VCaP (cell line): ENCODE results near the gene HDAC7.

Experiments
- H3K27ac ChIP-seq: fragments of 450-650 bp; 2 replicates; pipeline ENCODE4 v1.5.1; 2017
- CTCF ChIP-seq: fragments of 450-650 bp; conservative IDR thresholded peaks from 2 replicates; pipeline ENCODE4 v1.5.1; 2017; ENCODE audit warnings: mild to moderate bottlenecking, moderate library complexity

Gene HDAC7

GRCh38 chr12:47801170-47801903, 18.4 kb downstream of the HDAC7 start:
- peak overlapping the region; percentile 97 for H3K27ac ChIP-seq

GRCh38 chr12:47800582-47800981, 19.1 kb downstream of the HDAC7 start:
- H3K27ac ChIP-seq: peak overlapping the region; percentile 97
- no peak for TF ChIP-seq CTCF

More at GRCh38 chr12:47801170-47801903, 18.4 kb downstream of the HDAC7 start:
- TF ChIP-seq CTCF: peak; percentile 27; the same call in 1 of the 2 replicates

GRCh38 chr12:47799357-47799955, 20.2 kb downstream of the HDAC7 start:
- no peak for TF ChIP-seq CTCF
- peak overlapping the region; percentile 97 for H3K27ac ChIP-seq

GRCh38 chr12:47798382-47798948, 21.2 kb downstream of the HDAC7 start:
- TF ChIP-seq CTCF: no peak
- H3K27ac ChIP-seq: peak overlapping the region; percentile 97; the same call in 1 of the 2 replicates

- no peak overlapping the region for H3K27ac ChIP-seq
- no peak; the same call in 1 of the 2 replicates for TF ChIP-seq CTCF
These were observed 22.3 kb downstream of the HDAC7 start for GRCh38 chr12:47797441-47797840.

- TF ChIP-seq CTCF: no peak
- no peak overlapping the region for H3K27ac ChIP-seq
These were observed 23.8 kb downstream of the HDAC7 start for GRCh38 chr12:47795814-47796411.
